DMS79 (cell line): ENCODE results near the gene NPLOC4.
"Not testable (repeated sequence)": the region's sequence is repeated elsewhere in the genome, so short reads cannot be mapped to it uniquely, and the experiment has no call there.

Source experiments
- DNase-seq: peaks from one replicate; lab custom pipeline; 2025; lab: John Stamatoyannopoulos, UW

The NPLOC4 gene

DNA sequence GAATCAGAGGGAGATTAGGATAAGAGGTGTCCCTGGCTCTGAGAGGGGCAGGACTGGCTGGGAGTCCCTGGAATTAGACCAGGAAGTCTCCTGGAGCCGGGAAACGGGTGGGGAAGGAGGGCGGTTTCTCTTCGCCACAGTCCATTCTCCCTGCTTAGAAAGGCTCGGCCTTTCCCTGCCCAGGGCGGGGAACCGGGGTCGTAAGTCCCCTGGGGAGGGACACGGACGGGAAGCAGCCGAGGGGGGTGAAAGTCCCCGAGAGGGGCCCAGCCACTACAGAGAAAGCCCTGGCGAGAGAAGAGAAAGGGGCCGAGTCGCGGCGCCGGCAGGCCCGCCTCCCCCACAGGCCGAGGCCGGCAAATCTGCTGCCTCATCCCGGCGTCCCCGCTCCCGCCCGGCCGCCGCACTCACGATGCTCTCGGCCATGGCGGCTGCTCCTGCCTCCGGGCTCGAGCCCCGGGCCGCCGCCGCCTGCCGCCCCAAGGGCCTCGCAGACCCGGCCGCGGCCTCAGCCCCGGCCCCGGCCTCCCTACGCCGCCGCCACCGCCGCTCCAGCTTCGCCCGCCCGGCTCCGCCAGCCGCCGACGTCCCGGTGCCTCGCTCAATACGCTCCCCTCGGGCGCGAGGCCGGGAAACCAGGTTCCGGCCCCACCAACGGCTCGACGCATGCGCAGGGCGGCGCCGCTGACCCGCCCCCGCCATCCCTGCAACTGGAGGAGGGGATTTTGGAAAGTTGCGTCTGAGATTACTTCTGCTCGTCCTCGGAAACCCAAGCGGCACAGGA lies at the start of gene NPLOC4, which contains the start of gene TSPAN10:
NPLOC4 (minus strand) TSS at position 608 of the 784 bp plus-strand sequence; CDS start at position 426, 182 bp downstream.
TSPAN10 (plus strand) TSS at position 692 of the 784 bp plus-strand sequence. CDS start 5,217 bp downstream, outside the sequence.
- DNase-seq: no peak

DNA sequence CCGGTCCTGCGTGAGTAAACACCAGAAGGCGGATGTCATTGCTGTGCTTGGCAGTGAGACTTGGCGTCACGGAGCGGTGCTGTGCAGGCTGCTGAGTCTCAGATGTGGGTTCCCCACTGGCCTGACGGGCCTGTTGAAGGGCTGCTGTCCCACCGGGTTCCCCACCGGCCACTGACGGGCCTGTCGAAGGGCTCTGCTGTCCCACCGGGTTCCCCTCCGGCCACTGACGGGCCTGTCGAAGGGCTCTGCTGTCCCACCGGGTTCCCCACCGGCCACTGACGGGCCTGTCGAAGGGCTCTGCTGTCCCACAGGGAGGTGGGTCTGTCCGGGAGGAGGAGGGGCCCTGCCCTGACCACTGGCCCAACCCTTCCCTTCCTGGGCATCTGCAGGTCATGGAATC lies 49.7 kb upstream of the NPLOC4 start:
- no peak for DNase-seq

DNA sequence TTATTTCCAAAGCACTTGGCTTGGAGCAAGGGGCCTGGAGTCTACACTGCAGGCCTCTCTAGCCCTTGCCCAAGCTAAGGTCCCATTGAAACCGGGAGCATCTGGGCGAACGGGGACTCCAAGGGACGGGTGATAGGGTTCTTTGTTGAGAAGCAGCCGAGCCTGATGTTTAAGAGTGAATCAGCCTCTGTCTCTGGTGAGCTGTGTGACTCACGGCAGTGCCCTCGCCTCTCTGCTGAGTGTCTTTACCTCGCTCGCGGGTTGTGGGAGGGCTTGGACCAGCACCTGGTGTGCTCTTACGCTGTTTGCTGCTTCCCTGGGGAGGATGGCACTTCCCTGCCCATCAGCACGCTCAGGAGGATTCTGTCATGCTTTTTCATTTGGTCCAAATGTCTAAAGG lies 48.2 kb upstream of the NPLOC4 start:
- no peak for DNase-seq

DNA sequence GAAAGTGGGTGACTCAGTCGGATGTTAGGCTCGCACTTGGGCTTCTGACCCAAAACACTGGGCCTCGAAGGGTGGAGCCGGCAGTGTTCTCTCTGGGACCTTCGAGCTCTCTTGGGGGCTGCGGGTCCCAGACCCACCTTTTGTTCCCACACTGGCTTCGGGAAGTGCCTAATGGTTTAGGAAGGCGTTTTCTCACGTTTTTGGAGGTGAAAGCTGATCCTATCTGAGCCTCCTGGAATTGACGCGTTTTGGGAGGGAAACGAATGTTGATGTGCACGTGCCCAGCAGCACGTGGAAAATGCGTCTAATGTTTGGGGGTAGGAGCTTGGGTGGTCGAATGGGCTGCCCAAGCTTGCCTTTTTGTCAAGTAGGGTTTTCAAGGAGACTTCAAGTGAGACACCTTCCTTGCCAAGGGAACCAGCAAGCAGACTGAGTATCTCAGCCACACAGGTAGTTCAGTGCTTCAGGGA lies 47.6 kb upstream of the NPLOC4 start:
- no peak for DNase-seq

DNA sequence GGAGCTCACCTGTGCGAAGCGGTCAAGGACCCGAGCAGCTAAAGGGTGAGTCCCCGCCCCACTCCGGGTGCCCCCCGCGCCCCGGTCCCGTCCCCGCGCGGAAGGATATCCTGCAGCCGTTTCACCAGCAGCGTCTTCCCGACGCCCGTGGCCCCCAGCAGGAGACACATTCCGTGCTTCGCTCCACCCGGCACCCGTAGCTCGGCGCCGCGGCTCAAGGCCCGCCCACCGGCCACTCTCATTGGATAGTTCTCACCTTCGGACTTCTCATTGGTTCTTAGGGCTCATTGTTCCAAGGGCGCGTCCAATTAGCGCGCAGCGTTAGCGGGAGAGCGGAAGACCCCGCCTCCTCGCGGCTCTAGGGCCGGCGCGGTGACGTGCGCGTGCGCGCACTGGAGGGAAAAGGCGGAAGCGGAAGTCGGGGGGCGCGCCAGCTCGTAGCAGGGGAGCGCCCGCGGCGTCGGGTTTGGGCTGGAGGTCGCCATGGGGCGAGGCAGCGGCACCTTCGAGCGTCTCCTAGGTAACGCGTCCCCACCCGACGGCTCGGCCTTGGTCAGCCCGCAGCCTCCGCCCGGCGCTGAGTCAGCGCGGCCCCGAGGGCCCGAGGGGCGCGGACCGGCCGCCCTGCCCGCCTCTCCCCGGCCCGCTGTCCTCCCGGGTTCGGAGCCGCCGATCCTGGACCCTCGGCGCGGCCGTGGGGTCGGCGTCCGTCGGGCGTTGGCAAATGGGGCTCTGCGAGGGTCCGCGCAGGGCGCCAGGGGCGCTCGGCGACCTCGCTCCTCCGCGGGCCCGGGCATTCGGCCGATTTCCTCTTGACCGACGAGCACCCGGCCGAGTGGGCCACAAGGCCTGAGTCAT lies 46.9 kb upstream of the NPLOC4 start, which contains the start of the genes ARL16 and HGS:
ARL16 (minus strand) TSS at position 214 of the 858 bp plus-strand sequence; CDS start at position 170, 44 bp downstream.
HGS (plus strand) TSS at position 428 of the 858 bp plus-strand sequence; CDS start at position 484, 56 bp downstream.
- DNase-seq: peak; percentile 89

DNA sequence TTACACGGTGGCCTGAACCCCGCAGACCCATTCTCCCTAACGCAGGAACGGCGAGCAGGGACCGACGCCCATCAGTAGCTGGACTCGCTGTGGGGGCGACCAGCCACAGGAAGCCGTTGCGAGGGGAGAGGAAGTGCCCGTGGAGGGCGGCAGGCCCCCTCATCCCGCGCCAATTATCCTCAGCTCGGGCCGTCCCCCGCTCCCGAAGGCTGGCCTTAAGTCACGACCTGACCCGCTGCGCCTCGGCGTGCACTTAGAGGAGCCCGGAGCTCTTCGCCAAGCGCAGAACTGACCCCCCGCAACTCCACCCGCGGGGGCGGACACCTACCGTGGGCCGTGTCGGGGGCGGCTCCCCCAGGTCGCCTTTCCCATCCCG lies 46.3 kb upstream of the NPLOC4 start:
- DNase-seq: no peak

DNA sequence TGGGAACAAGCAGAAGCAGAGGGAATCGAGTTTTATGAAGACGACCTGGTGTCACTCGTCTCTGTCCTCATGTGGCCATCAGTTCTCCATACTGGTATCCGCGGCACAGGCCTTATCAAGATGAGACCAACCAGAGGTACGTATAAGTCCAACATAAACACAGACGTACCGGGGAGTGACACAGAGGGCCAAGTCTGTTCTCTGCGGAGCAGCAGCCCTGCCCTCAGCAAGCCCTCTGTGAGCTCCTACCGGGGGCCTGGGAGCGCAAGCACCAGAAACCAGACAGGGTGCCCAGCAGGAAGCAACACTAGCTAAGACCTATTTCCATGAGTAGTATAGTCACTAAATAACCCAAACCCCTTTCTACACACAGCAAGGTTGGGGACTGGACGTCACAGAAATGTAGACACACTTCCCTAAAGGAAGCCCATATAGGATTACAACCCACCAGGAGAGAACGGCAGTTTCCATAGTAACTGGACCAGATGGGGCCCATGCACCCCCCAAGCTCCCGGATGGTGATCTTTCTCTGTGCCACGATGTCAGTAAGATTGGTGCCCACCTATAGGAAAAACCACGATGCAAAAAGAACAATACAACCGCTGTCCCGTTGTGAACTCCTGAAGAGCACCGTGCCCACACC lies 45.8 kb upstream of the NPLOC4 start:
- no peak for DNase-seq

DNA sequence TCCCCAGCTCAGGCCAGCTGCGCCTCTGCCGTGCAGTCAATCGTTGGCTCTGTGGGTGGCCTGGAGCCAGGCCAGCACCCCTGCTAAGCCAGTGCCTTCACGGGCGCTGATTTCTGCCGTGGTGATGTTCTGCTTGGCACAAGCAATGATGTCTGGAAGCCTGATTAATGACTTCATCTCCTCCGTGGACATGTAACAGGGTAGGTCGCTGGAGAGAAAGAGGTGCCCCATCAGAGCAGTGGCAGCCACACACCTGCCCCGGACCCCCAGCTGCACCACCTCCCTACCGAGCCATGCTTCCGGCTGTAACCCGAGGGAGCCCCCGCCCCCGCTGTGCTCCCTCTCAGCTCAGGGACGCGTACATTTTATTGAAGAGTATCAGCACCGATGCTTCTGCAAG lies 44.8 kb upstream of the NPLOC4 start:
- no peak for DNase-seq

DNA sequence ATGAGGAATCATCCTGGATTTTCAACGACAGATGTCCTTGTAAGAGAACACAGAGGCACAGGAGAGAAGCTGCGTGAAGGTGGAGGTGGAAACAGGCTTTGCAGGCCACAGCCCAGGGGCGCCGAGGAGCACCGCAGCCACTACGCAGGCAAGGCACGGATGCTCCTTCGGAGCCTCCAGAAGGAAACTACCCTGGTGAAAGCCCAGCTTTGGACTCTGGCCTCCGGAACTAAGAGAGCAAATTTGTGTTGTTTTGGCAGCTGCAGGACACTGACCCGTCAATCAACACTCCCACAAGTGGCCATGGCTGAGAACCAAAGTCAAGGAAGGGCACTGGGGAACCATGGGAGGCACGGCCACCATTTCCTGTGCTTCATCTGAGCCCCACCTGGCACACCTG lies 43.2 kb upstream of the NPLOC4 start:
- DNase-seq: no peak

DNA sequence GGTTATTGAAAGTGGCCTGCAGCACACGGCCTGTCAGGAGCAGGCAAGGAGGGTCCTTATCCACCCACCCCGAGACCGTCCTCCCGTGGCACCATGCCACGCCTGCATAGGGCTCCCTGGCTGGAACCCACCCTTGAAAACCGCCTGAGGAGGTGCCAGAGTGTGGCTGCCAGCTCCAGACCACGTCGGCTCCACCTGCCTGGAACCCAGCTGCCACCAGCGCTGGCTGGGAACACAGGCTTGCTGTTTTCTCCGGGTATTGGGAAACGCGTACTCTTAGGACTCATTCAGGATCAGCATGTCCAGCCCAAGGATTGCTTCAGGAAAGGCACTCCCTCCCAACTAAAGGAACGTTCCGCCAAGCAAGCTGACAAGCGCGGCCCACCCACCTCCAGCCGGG lies 40.0 kb upstream of the NPLOC4 start:
- no peak for DNase-seq

DNA sequence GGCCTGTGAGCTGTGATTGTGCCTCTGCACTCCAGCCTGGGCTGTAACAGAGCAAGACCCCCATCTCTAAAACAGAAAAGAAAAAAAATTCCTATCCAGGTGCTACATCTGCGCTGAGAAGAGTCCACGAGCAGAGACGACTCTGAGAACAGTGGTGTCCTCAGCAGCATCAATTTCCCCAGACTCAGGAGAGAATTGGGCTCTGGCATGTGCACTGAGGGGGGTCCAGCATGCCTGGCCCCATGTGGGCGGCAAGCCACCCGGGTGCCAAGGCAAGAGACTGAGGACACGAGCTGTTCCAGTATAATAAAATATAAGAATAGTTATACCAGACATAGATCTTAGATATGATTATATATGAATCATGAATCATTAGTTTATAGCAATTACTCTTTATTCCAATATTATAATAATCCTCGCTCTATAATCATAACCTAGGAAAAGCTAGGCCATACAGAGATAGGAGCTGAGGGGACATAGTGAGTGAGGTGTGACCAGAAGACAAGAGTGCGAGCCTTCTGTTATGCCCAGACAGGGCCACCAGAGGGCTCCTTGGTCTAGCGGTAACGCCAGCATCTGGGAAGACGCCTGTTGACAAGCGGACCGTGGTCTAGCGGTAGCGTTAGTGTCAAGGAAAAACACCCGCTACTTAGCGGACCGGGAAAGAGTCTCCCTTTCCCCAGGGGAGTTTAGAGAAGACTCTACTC lies 38.8 kb upstream of the NPLOC4 start:
- DNase-seq: not testable (repeated sequence)

DNA sequence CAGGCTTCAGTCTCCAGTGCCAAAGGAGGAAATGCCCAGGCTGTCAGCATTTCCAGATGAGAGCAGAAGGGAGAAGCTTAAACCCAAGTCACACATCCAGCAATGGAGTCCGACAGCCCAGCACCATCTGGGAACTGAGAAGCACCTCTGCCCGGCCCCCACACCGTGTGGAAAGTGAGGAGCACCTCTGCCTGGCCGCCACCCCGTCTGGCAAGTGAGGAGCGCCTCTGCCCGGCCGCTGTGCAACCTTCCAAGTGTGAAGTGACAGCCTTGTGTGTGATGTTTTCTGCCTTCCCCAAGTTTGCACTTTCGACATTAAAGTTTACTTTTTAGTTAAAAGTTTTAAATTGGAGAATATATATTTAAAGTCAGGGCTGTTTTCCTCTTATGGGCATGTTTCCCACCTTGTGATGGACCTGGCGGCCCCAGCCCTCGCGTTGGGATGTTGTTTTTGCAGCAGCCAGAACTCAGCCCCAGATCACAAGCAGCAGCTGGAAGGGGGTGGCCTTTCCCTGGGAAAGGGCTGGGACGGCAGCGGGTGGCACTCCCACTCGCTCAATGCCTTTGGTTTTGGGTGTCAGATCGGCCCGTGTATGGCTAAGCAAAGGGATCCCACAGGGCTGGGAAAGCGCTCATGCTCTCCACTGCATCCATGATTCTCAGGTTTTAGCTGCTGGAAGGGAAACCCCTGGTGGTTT lies 36.8 kb upstream of the NPLOC4 start:
- no peak for DNase-seq

DNA sequence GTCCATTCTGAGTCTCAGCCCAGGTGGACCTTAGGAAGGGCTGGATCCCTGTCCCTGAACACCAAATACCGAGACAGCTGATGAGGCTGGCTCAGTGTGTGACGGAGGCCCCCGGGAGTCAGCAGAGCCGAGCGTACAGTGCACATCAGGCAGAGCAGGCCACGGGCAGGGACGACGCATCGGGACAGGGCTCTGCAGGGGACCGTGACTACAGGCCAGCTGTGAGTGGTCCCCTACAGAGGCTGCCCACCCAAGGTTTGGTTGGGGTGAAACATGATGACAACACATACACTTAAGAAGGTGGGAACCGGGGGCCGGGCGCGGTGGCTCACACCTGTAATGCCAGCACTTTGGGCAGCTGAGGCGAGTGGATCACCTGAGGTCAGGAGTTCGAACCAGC lies 36.0 kb upstream of the NPLOC4 start:
- no peak for DNase-seq

DNA sequence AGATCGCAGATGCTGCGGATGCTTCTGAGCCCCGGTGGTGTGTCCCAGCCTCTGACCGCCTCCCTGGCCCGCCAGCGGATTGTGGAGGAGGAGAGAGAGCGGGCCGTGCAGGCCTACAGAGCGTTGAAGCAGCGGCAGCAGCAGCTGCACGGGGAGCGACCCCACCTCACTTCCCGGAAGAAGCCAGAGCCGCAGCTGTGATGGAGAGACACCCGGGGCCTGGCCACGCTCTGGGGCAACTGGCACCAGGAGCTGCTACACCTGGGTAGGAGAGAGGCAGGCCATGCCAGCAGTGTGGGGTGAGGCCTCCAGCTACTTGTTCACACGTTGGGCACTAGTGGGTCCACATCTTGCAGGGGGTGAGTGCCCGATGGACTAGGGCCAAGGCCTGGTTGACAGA lies 35.6 kb upstream of the NPLOC4 start:
- no peak for DNase-seq

DNA sequence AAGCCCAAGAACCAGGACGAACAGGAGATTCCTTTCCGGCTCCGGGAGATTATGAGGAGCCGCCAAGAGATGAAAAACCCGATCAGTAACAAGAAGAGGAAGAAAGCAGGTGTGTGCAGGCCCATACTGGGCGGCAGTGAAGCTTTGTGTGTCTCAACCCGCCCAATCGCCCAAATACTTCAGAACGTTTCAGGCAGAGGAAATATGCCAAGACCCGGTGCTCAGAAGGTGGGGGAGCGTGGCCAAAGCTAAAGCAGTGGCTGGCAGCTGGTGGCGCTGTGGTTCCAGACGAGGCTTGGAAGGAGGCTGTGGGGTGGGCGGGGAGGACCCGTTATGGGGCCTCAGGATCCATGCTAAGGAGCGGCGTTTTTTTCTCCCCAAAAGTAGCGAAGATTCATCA lies 30.8 kb upstream of the NPLOC4 start:
- no peak for DNase-seq

DNA sequence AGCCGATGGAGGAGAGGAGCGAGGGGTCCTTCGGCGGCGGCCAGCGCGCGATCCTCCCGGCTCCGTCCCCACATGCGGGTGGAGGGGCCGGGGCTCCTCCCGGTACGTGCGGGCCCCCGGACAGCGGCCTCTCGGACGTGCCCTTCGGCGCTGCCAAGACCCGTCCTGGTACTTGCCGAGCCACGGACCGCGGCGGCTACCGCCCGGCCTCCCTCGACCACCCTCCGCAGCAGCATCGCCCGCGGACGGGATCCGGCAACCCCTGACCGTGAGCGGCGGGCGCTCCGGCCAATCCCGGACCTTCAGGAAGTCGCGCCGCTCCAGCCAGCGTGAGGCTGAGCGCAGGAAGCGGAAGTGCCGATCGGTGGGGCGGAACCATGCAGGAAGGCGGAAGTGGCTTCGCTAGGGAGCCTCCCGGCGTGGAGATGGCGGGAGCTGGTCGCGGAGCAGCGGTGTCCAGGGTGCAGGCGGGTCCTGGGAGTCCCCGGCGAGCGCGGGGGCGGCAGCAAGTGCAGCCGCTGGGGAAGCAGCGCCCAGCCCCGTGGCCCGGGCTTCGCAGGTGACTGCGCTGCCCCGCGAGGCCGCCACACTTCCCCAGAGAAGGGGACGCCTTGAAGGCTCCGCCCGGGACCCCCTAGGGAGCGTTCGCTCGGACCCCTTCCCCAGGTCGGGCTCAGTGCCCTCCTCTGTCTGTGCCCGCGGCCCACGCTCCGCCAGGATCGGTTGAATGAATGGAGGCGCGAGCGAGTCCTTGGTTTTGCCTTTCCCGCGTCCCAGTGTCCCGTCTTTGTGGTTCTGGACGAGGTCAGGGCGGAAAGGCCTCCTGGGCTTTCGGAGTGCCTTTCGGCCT lies 29.7 kb upstream of the NPLOC4 start, which contains the start of the genes CCDC137 and OXLD1:
CCDC137 (plus strand) TSS at position 396 of the 850 bp plus-strand sequence; CDS start at position 426, 30 bp downstream.
OXLD1 (minus strand) TSS at position 264 of the 850 bp plus-strand sequence; CDS start at position 236, 28 bp downstream.
- DNase-seq: peak; percentile 50

DNA sequence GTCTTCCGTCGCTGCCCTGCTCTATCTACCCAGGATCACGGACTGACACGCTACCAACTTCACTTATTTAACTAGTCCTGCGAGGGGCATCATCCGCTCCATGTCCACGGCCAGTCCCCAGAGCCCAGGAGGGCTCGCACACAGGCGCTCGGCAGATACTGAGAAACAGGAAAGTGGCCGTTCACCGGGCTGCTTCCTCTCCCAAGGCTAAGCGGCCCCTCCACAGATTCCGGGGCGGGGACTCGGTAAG lies 29.1 kb upstream of the NPLOC4 start:
- DNase-seq: no peak

DNA sequence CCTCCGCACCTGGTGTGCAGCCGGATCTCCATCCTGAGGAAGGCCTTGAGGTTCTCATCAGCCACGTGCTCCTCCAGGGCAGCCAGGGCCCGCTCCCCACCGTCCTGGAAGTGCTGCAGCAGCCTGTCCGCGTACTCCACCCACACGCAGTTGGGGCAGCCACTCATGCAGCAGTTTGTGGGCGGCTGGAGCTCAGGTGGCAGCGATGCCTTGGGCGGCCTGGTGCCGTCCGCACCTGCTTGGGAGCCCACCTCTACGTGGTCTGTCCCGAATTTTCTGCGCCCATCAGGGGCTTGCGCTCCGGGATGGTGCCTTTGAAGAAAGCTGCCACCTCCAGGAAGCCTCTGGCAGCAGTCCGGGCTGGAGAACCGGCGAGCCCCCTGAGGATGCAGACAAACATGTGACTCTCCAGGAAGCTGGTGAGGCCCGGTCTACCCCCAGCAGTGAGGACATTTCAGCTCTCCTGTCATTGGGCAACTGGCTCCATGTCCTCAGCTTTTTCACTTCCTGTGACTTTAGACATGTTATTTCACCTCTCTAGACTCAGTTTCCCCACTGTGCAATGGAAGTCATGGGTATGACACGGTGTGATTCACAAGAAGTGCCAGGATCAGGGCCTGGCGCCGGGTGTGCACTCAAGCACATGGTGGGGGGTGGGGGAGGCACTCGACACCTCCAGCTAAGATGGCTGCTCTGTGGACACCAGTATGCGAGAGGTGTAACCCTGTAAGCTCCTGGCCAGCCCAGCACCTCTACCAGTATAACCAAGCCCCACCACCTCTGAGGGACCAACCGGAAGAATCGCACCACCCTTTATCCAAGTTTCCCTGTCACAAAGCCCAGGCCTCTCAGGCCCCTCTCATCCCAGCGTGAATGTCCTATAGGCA lies 28.5 kb upstream of the NPLOC4 start:
- no peak for DNase-seq

DNA sequence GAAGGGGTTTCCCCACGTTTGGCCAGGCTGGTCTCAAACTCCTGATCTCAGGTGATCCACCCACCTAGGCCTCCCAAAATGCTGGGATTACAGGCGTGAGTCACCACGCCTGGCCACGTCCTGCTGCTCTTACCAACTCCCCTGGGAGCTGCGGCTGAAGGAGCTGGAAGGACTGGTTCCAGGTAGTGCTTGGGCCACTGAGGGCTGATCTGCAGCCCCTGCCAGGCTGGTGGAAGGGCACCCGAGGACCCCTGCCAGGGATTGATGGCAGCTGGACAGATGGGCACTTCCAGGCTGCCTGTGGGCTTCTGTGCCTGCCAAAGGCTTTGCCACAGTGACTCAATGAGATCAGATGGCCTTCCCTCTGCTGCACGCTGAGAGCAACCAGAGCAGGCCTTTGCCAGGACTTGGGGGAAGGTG lies 27.1 kb upstream of the NPLOC4 start:
- DNase-seq: no peak
